ENCODE results near the gene CSPG4. TPM values are rescaled to one million over a fixed set of nuclear protein-coding genes. Genes with fewer than 3 reads are reported as not detected.
"Not testable (repeated sequence)": the region's sequence is repeated elsewhere in the genome, so short reads cannot be mapped to it uniquely, and the experiment has no call there.

Gene CSPG4
- total RNA-seq, 2 donors from 2014 or later = 2.1 to 12.7 TPM

DNA sequence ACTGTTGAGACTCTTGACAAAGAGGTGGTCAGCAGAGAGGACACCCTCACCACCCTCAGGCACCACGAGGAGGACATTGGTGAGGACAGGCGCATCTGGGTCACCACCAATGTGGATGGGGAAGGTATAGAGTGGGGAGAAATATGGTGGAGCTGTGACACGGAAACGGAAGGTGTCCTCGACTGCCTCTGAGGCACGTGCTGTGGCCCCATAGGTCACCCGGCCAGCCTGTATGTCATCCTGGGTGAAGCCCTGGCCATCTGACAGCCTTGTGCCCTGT, 24.4 kb downstream of the CSPG4 start:
- TF ChIP-seq, protein P1, sequence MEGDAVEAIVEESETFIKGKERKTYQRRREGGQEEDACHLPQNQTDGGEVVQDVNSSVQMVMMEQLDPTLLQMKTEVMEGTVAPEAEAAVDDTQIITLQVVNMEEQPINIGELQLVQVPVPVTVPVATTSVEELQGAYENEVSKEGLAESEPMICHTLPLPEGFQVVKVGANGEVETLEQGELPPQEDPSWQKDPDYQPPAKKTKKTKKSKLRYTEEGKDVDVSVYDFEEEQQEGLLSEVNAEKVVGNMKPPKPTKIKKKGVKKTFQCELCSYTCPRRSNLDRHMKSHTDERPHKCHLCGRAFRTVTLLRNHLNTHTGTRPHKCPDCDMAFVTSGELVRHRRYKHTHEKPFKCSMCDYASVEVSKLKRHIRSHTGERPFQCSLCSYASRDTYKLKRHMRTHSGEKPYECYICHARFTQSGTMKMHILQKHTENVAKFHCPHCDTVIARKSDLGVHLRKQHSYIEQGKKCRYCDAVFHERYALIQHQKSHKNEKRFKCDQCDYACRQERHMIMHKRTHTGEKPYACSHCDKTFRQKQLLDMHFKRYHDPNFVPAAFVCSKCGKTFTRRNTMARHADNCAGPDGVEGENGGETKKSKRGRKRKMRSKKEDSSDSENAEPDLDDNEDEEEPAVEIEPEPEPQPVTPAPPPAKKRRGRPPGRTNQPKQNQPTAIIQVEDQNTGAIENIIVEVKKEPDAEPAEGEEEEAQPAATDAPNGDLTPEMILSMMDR (IDR thresholded peaks at IDR 0.05) = no peak
- Histone ChIP-seq H3K27ac (no peak overlapping the region), H3K27me3 (no peaks in the 10 kb centered on the region), H3K9ac (ENCODE audit: low read depth in 2 of 2, low read length in 2 of 2) (no peak overlapping the region), H3K9me3 (no peaks in the 10 kb centered on the region), H3K4me3 (no peak overlapping the region), H3K4me1 (no peaks in the 10 kb centered on the region), H3K36me3 (no peaks in the 10 kb centered on the region)
- DNase-seq = no peak
- intact Hi-C loops (cut with DNase I) = loop anchor here (5.0 to 10.0 kb wide), 2 partner anchors 47 to 114 kb away; no protein-coding TSS in a partner anchor

DNA sequence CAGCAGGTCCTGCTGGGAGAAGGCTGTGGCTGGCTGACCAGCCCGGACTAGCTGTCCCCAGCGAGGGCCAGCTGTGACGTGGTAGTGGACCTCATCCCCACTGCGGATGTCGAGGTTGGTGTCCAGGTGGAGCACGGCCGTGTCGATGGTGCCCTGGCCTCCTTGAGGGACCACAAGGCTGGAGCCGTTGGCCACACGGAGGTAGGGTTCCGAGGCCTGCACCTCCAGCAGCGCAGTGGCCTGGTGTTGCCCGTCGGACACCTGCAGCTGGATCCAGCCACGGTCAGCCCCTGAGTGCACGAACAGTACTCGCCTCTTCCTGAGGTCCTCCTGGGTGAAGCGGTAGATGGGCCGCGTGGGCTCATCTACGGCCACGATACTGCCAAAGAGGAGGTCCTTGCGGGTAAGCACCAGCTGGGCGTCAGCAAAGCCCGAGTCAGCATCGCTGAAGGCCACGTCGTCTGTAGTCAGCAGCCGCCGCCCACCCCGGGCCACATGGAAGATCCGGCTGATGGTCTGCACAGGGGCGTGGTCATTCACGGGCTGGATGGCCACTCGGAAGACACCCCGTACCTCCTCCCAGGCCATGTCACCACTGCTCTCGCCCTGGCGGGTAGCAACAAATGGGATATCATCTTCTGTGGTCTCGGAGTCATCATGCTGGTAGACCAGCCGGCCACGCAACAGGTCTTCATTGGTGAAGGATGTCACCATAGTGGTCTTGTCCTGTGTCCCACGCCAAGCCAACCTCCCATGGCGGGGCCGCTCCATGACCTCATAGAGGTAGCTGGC, 25.0 kb downstream of the CSPG4 start:
- Histone ChIP-seq H3K4me1 (no peaks in the 10 kb centered on the region), H3K9ac (ENCODE audit: low read depth in 2 of 2, low read length in 2 of 2) (no peak overlapping the region), H3K27me3 (no peaks in the 10 kb centered on the region), H3K4me3 (no peak overlapping the region), H3K9me3 (no peaks in the 10 kb centered on the region), H3K27ac (no peak overlapping the region), H3K36me3 (no peaks in the 10 kb centered on the region)
- DNase-seq = no peak
- TF ChIP-seq, protein P1 (IDR thresholded peaks at IDR 0.05) = no peak
- intact Hi-C loops (cut with DNase I) = loop anchor here (5.0 to 10.0 kb wide), 2 partner anchors 47 to 115 kb away; no protein-coding TSS in a partner anchor

DNA sequence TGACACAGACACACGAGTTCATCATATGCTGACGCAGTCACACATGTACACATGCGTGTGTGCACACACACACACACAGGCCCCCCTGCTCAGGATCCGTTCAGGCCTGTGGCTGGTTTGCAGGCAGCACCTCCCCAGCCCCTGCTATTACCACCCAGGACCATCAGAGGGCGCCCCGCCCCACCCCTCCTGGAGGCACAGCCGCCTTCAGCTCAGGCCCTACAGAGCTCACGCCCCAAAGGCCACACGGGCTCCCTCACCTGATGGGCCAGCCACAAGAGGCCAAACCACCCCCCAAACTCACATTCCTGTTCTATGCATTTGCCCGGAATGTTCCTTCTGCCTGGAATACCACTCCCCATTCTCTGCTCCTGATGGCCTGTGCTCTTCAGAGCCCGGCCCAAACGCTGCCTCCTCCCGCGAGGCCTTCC, 26.4 kb downstream of the CSPG4 start:
- H3K4me3 ChIP-seq; H3K9me3 ChIP-seq; H3K4me1 ChIP-seq; H3K27me3 ChIP-seq; H3K27ac ChIP-seq; H3K9ac ChIP-seq (ENCODE audit: low read depth in 2 of 2, low read length in 2 of 2); H3K36me3 ChIP-seq: not testable (repeated sequence)
- peak; percentile 84 for DNase-seq
- TF ChIP-seq, protein P1 (IDR thresholded peaks at IDR 0.05) = peak; percentile 87
- intact Hi-C loops (cut with DNase I) = loop anchor here (5.0 to 10.0 kb wide), 2 partner anchors 49 to 116 kb away; no protein-coding TSS in a partner anchor

DNA sequence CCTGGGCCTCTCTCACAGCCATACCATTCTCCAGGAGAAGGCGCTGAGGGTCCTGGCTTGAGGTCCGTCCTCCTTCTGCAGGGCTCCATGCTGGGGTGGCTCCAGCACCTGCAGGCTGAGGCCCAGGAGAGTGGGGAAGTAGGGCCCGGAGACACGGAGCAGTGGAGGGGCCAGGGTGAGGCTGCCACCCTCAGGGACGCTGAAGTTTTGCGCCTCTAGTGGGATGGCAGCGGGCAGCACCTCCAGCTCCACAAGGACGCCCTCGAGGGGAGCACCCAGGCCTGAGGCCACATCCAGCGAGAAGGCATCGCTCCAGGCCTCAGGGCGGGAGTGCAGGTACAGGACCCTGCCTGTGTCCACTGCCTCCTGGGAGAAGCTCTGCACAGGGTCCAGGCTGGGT, 27.5 kb downstream of the CSPG4 start:
- Histone ChIP-seq H3K4me1 (no peaks in the 10 kb centered on the region), H3K36me3 (no peaks in the 10 kb centered on the region), H3K27me3 (no peaks in the 10 kb centered on the region), H3K9ac (ENCODE audit: low read depth in 2 of 2, low read length in 2 of 2) (no peak overlapping the region), H3K27ac (no peak overlapping the region), H3K9me3 (no peaks in the 10 kb centered on the region), H3K4me3 (no peak overlapping the region)
- no peak for DNase-seq
- TF ChIP-seq, protein P1 (IDR thresholded peaks at IDR 0.05) = no peak
- intact Hi-C loops (cut with DNase I) = loop anchor here (5.0 to 10.0 kb wide), 2 partner anchors 50 to 117 kb away; no protein-coding TSS in a partner anchor

DNA sequence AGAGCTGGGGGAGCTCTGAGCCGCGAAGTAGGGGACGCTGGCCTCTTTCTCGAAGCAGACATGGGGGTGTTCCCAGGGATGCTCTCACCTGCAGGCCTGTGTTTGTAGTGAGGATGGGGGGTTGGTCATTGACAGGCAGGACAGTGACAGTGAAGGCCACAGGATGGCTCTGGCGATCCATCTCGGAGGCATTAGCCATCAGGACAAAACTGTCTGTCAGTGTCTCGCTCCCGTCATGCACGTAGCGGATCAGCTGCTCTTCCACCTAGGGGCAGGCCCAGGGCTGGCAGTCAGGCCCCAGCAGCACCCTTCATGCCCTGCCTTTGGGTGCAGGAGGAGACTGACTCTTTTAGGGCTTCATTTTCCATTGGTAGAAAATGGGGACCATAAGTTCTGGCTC, 28.0 kb downstream of the CSPG4 start:
- TF ChIP-seq, protein P1 (IDR thresholded peaks at IDR 0.05) = no peak
- intact Hi-C loops (cut with DNase I) = loop anchor here (5.0 to 10.0 kb wide), 3 partner anchors 50 to 317 kb away; partner anchors contain the start of gene MAN2C1
- no peak overlapping the region for H3K9ac ChIP-seq (ENCODE audit: low read depth in 2 of 2, low read length in 2 of 2)
- no peaks in the 10 kb centered on the region for H3K27me3 ChIP-seq
- no peaks in the 10 kb centered on the region for H3K36me3 ChIP-seq
- no peak for DNase-seq
- no peaks in the 10 kb centered on the region for H3K4me1 ChIP-seq
- no peaks in the 10 kb centered on the region for H3K9me3 ChIP-seq
- no peak overlapping the region for H3K4me3 ChIP-seq
- no peak overlapping the region for H3K27ac ChIP-seq
